ENCODE results near the gene COL6A3.

GRCh38 chr2:237309416-237309815 is 104.5 kb downstream of the COL6A3 start:
- TF ChIP-seq CTCF (IDR thresholded peaks at IDR 0.05) = no peak
- no peak for TF ChIP-seq POLR2AphosphoS5 (IDR thresholded peaks at IDR 0.05)
